Fibroblast of the conjunctiva (primary cell): ENCODE data around the gene S100A10.

Source experiments
- DNase-seq: peaks from one replicate; pipeline ENCODE4 v3.0.0-alpha.2; 2010; ENCODE audit warnings: low read depth

Gene S100A10

GRCh38 chr1:151988405-151988923 is 5.2 kb downstream of the S100A10 start:
- DNase-seq: peak; percentile 55

- DNase-seq: no peak
Observed at GRCh38 chr1:151986501-151987190, 7.0 kb downstream of the S100A10 start.

- DNase-seq: no peak
Observed at GRCh38 chr1:151985768-151986167, 7.9 kb downstream of the S100A10 start.

GRCh38 chr1:151985270-151985669 is 8.4 kb downstream of the S100A10 start:
- no peak for DNase-seq

GRCh38 chr1:151984313-151984956 is 9.2 kb downstream of the S100A10 start:
- DNase-seq: no peak

GRCh38 chr1:151982300-151983005 is 11.2 kb downstream of the S100A10 start:
- DNase-seq: no peak

- no peak for DNase-seq
Observed at GRCh38 chr1:151981178-151981525, 12.5 kb downstream of the S100A10 start.

GRCh38 chr1:151980287-151981177 is 13.1 kb downstream of the S100A10 start:
- DNase-seq: peak; percentile 89

- DNase-seq: no peak
Observed at GRCh38 chr1:151978922-151979321, 14.7 kb downstream of the S100A10 start.

GRCh38 chr1:151977662-151978230 is 15.9 kb downstream of the S100A10 start:
- no peak for DNase-seq

GRCh38 chr1:151976858-151977257 is 16.8 kb downstream of the S100A10 start:
- no peak for DNase-seq

GRCh38 chr1:151976015-151976343 is 17.7 kb downstream of the S100A10 start:
- DNase-seq: no peak

- no peak for DNase-seq
Observed at GRCh38 chr1:151975311-151976014, 18.2 kb downstream of the S100A10 start.

GRCh38 chr1:151972542-151973248 is 21.0 kb downstream of the S100A10 start:
- DNase-seq: peak; percentile 52

GRCh38 chr1:151970626-151971025 is 23.0 kb downstream of the S100A10 start:
- peak; percentile 49 for DNase-seq

- no peak for DNase-seq
Observed at GRCh38 chr1:151970128-151970527, 23.5 kb downstream of the S100A10 start.

GRCh38 chr1:151968791-151969399 is 24.8 kb downstream of the S100A10 start:
- no peak for DNase-seq

GRCh38 chr1:151968058-151968457 is 25.6 kb downstream of the S100A10 start:
- DNase-seq: no peak

GRCh38 chr1:151967091-151967490 is 26.6 kb downstream of the S100A10 start:
- DNase-seq: no peak

- no peak for DNase-seq
Observed at GRCh38 chr1:151966061-151966460, 27.6 kb downstream of the S100A10 start.
